ENCODE data around the gene BAZ2B. TPM values are rescaled to one million over a fixed set of nuclear protein-coding genes. Genes with fewer than 3 reads are reported as not detected.

Gene BAZ2B
- total and polyA plus RNA-seq, 2 donors (not counting 3 experiments of a cell fraction or from before 2014, with no cell fraction given) = 22.1 to 73.8 TPM

DNA sequence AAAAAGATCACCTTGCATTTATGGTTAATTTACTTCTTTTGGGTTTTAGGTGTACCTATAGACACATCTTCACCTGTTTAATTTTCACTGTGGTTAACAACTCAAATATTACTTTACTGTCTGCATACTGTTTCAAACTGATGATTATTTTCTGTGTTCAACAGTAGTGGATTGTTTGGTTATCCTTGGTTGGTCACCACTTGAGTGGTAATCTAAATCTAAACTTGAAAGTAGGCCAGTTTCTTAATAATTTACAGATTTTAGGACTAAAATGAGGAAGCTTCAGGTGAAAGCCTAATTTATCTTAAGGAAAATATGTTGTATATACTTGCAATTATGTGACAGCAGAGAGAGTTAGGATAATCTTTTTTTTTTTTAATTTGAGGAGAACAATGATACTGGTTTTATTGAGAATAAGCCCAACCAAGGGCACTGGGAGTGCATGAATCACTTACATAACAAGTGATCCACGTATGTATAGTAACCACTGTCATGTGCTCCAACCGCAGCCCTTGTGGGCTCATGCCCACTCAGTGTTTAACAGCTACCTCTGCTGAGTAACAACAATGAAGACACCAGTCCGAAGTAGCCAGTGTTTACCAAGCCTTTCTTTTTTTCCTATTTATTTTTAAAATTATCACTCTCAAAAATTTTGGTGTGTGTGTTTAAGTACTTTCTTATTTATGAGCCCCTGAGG is 298.8 kb downstream of the BAZ2B start:
- intact Hi-C loops (cut with micrococcal nuclease) = no loop called here
- FAIRE-seq = no peak
- no TSS peak for BruUV-seq (replicated peaks)
- H3K9me1 ChIP-seq (replicated peaks; ENCODE audit: control insufficient read depth, extremely low read depth, insufficient read depth, low read length) = no peaks in the 10 kb centered on the region
- no peaks in the 10 kb centered on the region for H3K27me3 ChIP-seq (ENCODE audit: control insufficient read depth in 2 of 2, insufficient read depth in 2 of 2, low read length in 2 of 2)
- dilution Hi-C loops (cut with MboI; ENCODE audit: extremely low pct_ligation_motif_present, low sequenced_read_pairs) = no loop called here
- H2AFZ ChIP-seq (ENCODE audit: low read depth, low read length) = no peak overlapping the region
- no peak for DNase-seq (ENCODE audit: low read depth, low spot score)
- H3K9me3 ChIP-seq (replicated peaks; ENCODE audit: control insufficient read depth, insufficient read depth, low read length) = no peaks in the 10 kb centered on the region
- H4K20me1 ChIP-seq (replicated peaks; ENCODE audit: control insufficient read depth, extremely low read depth, insufficient read depth, low read length) = no peaks in the 10 kb centered on the region
- TF ChIP-seq JUN (IDR thresholded peaks at IDR 0.05; ENCODE audit: borderline replicate concordance, insufficient read depth, insufficient read length, low read depth) = no peak
- no peak for TF ChIP-seq POLR2A (IDR thresholded peaks at IDR 0.05; ENCODE audit: low read depth, low read length)
- TF ChIP-seq, protein P1, sequence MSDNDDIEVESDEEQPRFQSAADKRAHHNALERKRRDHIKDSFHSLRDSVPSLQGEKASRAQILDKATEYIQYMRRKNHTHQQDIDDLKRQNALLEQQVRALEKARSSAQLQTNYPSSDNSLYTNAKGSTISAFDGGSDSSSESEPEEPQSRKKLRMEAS (IDR thresholded peaks at IDR 0.05; ENCODE audit: insufficient read depth, insufficient read length) = no peak
- no peak for TF ChIP-seq GATA2 (IDR thresholded peaks at IDR 0.05; ENCODE audit: insufficient read depth, insufficient read length, low read depth, low read length)
- TF ChIP-seq EZH2 (IDR thresholded peaks at IDR 0.05; ENCODE audit: borderline replicate concordance, low read depth, low read length, severe bottlenecking) = no peak
- no peak for TF ChIP-seq MYC (IDR thresholded peaks at IDR 0.05; ENCODE audit: low read depth, low read length)
- no peak for TF ChIP-seq POLR2AphosphoS5 (IDR thresholded peaks at IDR 0.05; ENCODE audit: insufficient read depth, low read depth, low read length)
- TF ChIP-seq, protein P2, sequence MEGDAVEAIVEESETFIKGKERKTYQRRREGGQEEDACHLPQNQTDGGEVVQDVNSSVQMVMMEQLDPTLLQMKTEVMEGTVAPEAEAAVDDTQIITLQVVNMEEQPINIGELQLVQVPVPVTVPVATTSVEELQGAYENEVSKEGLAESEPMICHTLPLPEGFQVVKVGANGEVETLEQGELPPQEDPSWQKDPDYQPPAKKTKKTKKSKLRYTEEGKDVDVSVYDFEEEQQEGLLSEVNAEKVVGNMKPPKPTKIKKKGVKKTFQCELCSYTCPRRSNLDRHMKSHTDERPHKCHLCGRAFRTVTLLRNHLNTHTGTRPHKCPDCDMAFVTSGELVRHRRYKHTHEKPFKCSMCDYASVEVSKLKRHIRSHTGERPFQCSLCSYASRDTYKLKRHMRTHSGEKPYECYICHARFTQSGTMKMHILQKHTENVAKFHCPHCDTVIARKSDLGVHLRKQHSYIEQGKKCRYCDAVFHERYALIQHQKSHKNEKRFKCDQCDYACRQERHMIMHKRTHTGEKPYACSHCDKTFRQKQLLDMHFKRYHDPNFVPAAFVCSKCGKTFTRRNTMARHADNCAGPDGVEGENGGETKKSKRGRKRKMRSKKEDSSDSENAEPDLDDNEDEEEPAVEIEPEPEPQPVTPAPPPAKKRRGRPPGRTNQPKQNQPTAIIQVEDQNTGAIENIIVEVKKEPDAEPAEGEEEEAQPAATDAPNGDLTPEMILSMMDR (IDR thresholded peaks at IDR 0.05; ENCODE audit: extremely low read depth in 1 of 2, insufficient read depth in 1 of 2, low read depth in 1 of 2, low read length in 2 of 2) = no peak
- TF ChIP-seq FOS (IDR thresholded peaks at IDR 0.05; ENCODE audit: borderline replicate concordance, insufficient read depth, low read length) = no peak
- no peaks in the 10 kb centered on the region for H3K36me3 ChIP-seq (ENCODE audit: control insufficient read depth in 2 of 2, extremely low read depth in 1 of 2, insufficient read depth in 2 of 2, low read length in 2 of 2)
- H3K79me2 ChIP-seq (ENCODE audit: control insufficient read depth, insufficient read depth, low read length) = no peaks in the 10 kb centered on the region
- no peak overlapping the region for H3K27ac ChIP-seq (ENCODE audit: insufficient read depth, low read depth, low read length)
- POLR2A ChIA-PET = no interaction called here
- H3K4me3 ChIP-seq (replicated peaks in 1 of 3; ENCODE audit: insufficient read depth in 1 of 3, low read depth in 1 of 3, low read length in 3 of 3) = no peak overlapping the region
- CTCF ChIA-PET = interaction anchor here (1.6 kb wide), 1 partner anchor 10 kb away, joined by 5 read pairs; no protein-coding TSS in a partner anchor
- no peaks in the 10 kb centered on the region for H3K4me1 ChIP-seq (ENCODE audit: control insufficient read depth, extremely low read depth, insufficient read depth, low read length)
- H3K4me2 ChIP-seq (ENCODE audit: insufficient read depth, low read length) = no peak overlapping the region
- H3K9ac ChIP-seq (replicated peaks; ENCODE audit: extremely low read depth, insufficient read depth, low read length) = no peak overlapping the region

All from endothelial cell of umbilical vein (primary cell).